T-helper 2 cell treated with Interferon-gamma antibody and Interleukin-4, amounts not matched to agents 100 ng/mL and 5 ng/mL, for 36 hours (primary cell): ENCODE measurements around the gene SBF2. TPM values are rescaled to one million over a fixed set of nuclear protein-coding genes. Genes with fewer than 3 reads are reported as not detected.

Experiments used
- intact Hi-C: fragments of 100-400 bp; cut with micrococcal nuclease; formaldehyde crosslinking; loops from one replicate; pipeline ENCODE4 v1.15.1; 2023
- total RNA-seq: library from RNA; stranded (reverse); gene quantifications from 2 replicates; pipeline ENCODE4 v1.2.3, GENCODE V29; 2022

The SBF2 gene
- total RNA-seq, 1 donor from 2014 or later, result 1.8 TPM

DNA sequence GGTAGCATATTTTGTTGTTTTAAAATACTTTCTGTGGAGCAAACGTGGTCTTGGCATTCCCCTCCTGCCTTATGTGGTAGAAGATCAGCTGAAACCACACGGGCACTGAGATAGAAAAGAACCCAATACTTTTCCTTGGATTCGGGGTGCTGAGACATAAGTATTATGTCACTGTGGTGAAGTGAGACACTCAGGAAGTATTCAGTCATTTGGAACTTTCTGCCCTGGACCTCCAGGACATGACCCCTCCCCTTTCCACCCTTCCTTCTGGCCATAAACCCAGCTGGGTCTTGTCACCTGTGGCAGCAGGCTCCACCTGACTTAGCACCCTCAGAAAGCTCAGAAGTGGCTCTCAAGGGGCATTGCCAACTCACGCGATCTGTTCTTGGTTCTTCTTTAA is 506.8 kb downstream of the SBF2 start:
- intact Hi-C loops, result no loop called here

DNA sequence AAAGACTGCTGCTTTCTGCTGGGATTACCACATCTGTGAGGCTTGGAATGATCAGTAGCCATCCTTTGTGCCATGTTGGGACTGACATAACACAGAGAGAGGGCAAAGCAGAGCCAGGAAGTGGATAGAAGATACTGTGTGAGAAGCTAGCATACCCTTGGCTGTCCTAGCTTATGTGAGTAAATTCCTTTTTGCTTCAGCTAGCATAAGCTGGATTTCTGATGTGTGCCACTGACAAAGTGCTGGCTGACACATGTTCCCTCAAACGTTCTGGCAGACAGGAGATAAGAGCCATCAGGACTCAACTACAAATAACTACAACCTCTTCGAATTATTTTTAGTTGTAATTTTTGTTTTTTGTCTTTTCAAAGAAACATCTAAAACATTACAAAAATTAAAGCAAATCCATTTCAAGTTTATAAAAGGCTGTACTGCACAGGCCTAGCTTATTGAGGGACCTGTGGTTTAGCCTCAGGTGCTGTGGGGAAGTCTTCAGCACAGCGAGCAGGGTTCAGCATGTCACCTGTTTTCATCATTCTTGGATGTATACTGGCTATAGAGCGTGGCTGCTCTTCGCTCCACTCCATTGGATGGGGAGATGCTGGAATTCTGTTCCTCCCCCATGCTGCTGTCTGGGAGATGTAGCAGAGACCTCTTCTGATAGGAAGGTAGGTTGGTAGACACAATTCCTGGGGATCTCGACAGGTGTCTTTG is 509.3 kb downstream of the SBF2 start:
- intact Hi-C loops, result no loop called here

DNA sequence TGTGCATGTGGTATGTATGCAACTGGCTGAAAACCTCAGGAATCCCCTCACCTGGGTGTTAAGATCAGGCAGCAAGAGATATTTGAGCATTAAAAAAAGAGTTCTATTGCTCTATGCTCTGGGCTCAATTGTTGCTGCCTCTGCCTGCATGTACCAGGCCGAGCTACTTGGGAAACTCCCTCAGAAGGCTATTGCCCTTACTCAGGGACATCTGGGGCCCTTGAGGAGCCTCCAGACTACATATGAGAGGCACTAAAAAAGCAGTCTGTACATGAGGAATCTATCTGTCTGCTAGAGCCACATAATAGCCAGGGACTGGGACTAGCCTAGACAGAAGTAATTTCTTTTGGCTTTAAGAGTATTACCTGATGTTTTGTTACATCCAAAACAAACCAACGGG is 510.0 kb downstream of the SBF2 start:
- intact Hi-C loops, result no loop called here

DNA sequence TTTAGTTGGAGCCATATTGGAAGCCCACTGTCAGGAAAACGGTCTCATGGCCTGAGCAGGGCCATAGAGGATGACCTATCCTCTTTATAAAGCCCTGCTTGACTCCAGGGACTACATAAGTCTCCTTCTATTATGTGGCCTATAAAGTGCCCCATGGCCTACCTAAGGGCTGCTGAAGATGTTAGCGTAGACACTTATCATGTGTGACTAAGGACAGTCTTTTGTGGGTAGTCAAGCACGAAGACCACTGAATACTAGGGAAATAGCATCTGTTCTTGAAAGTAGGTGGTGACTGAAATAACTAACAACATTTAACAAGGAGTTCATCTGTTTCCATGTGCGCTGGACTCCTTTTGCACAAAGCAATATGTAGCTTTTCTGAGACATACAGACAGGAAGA is 513.1 kb downstream of the SBF2 start:
- intact Hi-C loops, result no loop called here

DNA sequence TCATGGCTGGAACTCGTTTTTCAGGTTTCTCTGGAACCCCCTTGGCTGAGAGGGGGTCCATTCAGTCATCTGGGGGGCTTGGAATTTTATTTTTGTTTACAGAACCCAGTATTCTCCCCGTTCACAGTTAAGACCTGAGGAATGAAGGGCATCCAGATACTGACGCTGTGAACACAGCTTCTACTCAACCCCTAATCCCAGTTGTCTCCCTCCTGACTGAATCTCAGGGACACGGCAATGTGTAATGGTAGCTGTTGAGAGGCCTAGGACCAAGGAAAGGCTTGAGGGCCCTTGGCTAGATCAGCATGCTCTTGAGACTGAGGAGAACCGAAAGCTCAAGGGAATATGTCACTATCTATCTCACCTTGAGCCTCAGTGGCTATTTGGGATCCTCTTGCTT is 516.5 kb downstream of the SBF2 start:
- intact Hi-C loops, result no loop called here

DNA sequence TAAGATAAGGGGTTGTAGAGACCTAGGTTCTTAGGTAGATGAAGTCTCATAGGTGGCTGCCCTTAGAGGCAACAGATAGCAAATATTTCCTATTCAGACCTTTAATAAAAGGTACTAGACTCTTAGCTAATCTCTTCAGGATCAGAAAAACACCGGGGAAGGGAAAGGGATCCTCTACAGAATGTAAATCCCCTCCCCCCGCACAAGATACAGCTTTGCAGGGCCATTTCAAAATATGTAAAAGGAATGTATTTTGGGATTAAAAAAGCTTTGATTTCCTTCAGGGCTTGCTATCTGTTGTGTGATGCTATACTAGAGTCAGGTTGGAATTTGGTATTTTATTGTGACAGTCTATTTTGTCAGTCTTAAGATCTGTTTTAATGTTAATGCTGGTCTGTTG is 517.0 kb downstream of the SBF2 start:
- intact Hi-C loops, result no loop called here

DNA sequence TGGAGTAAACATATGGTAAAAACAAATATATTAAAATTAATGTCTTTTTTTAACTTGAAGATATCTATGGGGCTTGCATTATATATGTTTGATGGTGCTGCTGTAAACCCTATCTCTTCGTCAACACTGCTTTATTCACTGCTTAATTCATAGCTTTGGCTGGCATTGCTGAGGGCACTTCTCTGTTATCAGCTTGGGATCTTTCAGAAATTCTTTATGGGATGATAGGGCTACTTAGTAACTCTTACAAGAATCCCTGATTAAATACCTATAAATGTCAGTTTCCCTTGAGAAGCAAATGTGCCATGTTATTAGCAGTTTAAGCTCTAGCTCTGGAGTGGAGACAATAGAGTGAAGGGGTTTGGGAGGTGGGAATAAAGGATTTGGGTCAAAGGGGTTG is 517.8 kb downstream of the SBF2 start:
- intact Hi-C loops, result no loop called here

DNA sequence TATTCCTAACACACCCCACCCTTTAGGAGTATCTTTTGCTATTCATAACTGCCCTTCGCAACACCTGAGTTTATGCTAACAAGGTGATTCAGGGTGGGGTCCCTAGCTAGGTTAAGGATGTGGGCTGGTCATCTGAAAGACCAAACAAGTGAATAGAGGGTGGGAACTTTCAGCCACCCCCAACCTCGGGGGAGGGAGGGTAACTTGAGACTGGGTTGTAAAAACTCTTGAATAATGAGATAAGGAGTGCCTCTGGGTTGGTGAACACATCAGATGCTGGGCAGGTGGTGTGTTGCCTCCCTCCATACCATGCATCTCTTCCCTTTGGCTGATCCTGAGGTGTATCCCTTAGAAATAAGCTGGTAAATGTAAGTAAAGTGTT is 518.6 kb downstream of the SBF2 start:
- intact Hi-C loops, result no loop called here

DNA sequence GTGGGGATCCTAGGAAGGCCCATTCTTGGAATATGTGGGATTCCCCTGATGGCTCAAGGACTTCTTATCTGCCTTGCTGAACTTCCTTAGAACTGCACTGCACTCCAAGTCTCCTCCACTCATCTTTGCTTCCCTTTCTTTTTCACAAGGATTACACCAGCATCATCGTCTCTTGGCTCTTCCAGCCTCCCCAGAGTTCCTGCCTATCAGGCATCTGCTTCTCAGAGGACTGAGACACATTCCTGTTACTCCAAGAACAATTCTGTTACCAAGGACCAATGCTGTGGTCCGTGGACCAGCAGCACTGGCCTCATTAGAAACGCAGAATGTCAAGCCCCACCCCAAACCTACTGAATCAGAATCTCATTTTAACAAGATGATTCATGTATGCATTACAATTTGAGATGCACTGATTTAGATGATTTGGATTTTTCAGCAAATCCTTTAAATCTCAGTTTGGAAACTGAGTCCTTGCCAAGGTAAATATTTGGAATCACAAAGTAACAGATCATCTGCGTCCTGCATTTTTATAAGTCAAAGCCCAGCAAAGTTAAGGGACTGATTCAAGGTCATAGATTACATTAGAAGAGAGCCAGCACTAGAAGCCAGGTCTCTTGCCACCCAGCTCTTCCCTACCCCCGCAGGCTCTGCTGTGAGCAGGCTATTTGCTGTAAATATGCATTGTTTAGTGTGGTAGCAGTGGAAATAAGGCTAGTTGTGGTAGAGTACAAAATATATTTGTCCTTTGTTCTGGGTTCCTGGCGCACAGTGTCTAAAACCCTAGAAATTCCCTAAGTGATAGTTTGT is 519.2 kb downstream of the SBF2 start:
- intact Hi-C loops, result no loop called here

DNA sequence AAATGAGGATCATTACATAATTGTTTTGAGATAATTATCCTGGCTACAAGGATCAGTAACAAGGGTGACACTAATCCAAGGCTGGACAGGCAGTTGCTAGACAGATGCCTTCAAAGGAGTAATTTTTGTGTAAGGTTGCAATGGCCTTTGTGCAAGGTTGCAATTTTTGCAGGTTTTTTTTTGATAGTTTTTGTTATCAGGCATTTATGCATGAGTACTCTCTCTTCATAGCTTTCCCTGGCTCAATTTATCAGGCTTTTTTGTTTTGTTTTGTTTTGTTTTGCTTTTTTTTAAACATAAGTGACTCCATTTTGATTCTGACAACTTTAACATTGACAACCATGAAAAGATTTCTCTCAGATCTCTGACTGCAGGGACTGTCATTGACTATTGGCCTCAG is 519.9 kb downstream of the SBF2 start:
- intact Hi-C loops, result no loop called here

DNA sequence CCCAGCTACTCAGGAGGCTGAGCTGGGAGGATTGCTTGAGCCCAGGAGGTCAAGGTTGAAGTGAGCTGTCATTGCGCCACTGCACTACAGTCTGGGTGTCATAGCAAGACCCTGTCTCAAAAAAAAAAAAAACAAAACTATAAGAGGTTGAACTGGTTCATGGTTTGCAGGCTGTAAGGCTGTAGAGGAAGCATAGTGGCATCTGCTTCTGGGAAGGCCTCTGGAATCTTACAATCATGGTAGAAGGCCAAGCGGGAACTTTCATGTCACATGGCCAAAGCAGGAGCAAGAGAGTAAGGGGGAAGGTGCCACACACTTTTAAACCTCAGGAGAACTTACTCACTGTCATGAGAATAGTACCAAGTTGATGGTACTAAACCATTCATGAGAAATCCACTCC is 520.5 kb downstream of the SBF2 start:
- intact Hi-C loops, result no loop called here

DNA sequence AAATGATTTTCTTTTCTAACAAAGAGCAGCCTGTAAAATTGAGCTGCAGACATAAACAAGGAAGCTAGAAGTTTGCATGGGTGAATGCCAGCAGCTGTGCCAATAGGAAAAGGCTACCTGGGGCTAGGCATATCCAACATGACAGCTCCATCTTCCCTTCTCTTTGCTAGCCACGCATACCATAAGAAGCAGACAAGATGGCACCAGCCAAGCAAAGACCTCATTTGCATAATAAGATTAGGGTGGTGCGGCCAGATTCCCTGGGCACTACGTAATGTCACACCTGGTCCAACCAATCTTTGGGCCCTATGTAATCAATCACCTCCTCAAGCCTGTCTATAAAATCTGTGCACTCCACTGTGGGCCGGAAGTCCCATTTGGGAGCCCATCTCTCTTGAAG is 521.8 kb downstream of the SBF2 start:
- intact Hi-C loops, result no loop called here

DNA sequence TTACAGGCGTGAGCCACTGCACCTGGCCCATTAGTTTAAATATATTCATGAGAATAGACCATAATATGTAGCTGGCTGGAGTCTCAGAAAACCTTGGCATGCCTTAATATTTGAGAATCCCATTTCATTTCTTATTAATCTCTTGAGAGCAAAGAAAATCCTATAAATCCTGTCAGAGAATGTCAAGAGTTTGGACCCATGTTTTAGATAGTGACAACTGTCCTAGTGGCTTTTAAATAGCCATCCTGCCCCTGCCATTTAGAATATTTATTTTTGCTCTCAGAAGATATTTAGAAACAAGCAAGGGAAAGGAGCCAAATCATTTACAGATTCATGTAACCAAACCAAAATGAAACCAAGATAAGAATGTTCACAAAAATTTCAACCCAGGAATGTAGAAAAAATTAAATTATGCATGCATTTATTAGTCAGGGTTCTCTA is 522.9 kb downstream of the SBF2 start:
- intact Hi-C loops, result no loop called here

DNA sequence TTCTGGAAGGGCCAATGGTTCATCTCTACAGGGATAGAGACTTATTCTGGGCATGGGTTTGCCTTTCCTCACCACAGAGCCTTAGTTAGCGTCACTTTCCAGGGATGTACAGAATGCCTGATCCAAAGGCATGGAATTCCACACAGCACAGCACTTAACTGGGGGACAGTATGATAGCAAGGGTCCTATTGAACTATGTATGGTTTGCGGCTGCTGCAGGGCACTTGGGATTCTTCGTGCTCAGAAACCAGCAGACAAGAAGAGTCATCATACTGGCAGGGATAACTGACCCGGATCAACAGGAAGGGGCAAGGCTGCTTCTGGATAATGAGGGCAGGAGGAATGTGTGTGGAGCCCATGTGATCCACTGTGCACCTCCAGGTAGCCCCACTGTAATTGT is 524.4 kb downstream of the SBF2 start:
- intact Hi-C loops, result no loop called here

DNA sequence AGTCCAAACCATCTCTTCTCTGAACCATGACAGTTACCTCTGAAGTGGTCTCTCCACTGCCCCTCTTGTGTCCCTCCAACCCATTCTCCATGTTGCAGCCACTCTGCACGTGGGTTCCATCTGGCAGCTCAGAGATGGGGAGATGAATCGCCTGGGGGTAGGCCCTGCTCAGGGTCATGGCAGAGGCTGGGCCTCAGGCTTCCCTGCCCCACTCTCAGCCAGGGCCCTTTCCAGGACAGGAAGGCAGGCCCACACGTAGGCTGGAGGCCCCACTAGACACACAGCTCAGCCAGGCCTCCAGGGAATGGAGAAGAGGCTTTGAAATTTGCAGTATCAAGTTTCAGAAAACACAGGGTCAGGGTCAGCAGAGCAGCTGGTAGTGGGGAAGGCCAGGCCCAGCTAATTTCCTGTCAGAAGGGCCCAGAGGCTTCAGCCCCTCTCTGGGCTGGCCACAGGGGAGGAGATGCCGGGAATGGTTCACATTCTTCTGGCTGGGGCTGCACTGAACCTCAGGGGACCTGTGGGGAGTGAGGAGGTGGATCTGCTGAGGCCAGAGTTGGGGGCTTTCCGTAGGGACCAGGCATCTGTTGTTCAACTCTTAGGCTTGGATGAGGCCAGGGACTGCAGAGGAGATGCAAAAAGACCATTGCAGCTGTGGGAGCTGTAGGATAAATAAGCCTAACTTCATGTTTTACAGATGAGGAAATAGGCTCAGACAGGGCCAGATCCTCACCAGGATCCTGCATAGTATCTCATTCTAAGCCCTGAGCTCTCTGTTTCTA is 528.5 kb downstream of the SBF2 start:
- intact Hi-C loops, result no loop called here

DNA sequence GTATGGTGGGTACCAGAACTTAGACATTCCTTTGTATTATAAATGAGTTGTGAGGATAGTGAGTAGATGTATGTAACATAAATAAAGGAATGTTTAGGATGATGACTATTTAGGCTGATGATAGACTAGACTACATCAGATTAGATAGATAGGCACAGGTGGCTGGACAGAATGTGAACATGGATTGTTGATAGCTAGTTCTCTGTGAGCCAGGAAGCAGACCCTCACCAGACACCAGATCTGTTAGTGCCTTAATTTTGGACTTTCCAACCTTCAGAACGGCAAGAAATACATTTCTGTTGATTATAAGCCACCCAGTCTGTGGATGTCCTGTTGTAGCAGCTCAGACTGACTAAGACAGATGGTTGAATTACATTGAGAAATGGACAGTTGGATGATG is 530.7 kb downstream of the SBF2 start:
- intact Hi-C loops, result no loop called here

DNA sequence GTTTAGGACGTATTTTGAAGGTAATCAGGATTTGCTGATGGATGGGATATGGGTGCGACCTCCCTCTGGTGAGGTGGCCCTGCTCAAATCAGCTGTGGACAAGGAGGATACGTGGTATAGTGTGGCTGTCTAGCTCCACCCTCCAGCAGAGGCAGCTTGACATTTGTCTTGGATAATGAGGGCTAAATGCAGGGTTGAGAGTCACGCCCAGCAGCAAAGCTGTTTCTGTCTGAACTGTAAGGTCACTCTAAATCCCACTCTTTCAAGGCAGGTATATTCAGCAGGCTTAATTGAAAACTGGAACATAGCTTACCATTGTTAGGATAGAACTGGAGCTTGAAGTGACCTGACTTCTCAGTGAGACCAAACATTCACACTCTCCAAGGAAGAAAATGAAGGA is 531.5 kb downstream of the SBF2 start:
- intact Hi-C loops, result no loop called here

DNA sequence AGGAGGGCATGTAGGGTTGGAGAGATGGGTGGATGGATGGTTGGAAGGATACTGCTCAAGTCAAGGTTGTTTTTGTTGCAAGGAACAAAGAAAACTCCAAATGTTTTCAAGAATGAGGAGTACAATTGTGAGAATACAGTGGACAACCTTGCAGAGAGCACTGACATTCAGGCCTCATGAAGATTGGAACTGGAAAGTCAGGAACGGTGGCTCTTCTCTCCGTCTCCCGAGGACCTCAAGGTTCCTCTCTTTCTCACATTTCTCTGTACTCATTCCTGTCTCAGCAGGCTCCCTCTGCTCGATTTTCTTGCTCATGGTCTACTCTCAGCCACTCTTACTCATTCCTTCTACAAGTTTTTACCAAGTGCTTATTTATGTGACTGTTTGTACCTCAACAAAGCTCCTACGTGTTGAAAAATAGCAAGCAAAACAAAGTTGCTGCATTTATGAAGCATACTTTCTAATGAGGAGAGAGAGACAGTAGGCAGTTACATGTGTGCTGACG is 532.5 kb downstream of the SBF2 start:
- intact Hi-C loops, result no loop called here

DNA sequence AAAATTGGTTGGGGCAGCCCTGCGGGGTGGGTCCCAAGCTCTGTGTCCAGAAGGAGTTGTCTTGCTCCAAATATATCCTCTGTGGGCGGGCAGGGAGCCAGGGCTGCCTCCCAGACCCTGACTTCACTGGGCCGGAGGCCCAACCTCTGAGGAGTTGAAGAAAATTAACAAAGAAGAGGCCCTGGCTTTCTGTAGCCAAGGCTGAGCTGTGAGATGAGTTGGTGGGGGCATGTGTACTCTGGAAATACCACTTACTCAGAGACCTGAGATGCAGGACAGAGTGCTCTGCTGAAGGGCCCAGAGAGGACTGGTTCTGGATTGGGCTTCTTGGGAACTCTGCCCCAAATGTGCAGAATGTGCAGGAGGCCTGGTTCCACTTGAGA is 533.8 kb downstream of the SBF2 start:
- intact Hi-C loops, result no loop called here

DNA sequence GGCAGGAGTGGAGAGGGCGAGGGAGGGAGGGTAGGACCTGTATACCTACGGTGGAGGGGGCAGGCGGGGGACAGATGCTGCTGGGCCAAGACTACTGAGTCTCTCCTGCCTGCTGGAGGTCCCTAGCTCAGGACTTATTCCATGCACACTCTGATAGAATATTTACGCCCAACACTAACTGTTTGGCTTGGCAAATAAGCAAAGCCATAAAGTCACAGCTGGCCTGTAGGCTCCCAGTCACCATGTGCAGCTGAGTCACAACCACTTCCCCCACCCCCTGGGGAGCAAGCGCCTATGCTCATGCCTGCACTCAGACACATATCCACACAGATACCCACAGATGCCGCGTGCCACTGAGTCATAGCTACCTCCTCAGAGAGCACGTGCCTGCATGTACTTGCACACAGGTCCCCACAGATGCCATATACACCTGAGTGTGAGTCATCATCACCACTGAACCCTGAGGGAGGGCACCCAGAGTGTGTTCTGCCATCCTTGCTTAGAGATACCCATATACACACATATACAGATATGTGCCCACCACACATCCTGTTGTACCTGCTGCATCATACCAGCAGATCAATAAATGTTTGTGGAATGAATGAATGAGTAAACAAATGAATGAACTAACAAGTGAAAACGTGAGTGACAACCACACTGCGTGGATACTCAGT is 534.4 kb downstream of the SBF2 start:
- intact Hi-C loops, result loop anchor here (2.0 to 10.0 kb wide), 7 partner anchors 83 to 985 kb away; partner anchors contain the start of genes AKIP1 and SWAP70
